Glutamatergic neuron (in vitro differentiated cells): ENCODE measurements around the gene PCP2. TPM values are rescaled to one million over a fixed set of nuclear protein-coding genes. Genes with fewer than 3 reads are reported as not detected.

Experiments used
- DNase-seq: peaks from one replicate; pipeline ENCODE4 v3.0.0; 2022
- H3K27ac Mint-ChIP-seq: one replicate; pipeline ENCODE4 v1.8.0; 2020; ENCODE audit warnings: mild to moderate bottlenecking, mixed read lengths, inconsistent platforms; ENCODE audit not compliant: unreplicated experiment
- H3K27me3 Mint-ChIP-seq: one replicate; pipeline ENCODE4 v1.8.0; 2020; ENCODE audit warnings: mild to moderate bottlenecking, moderate library complexity, mixed read lengths, inconsistent platforms; ENCODE audit not compliant: unreplicated experiment
- H3K36me3 Mint-ChIP-seq: one replicate; pipeline ENCODE4 v1.8.0; 2020; ENCODE audit warnings: mild to moderate bottlenecking, mixed read lengths, inconsistent platforms; ENCODE audit not compliant: unreplicated experiment
- H3K4me1 Mint-ChIP-seq: one replicate; pipeline ENCODE4 v1.8.0; 2020; ENCODE audit warnings: mild to moderate bottlenecking, low read depth, mixed read lengths, inconsistent platforms; ENCODE audit not compliant: unreplicated experiment
- H3K4me3 Mint-ChIP-seq: one replicate; pipeline ENCODE4 v1.8.0; 2020; ENCODE audit warnings: mild to moderate bottlenecking, mixed read lengths, inconsistent platforms; ENCODE audit not compliant: unreplicated experiment
- H3K9me3 Mint-ChIP-seq: one replicate; pipeline ENCODE4 v1.8.0; 2020; ENCODE audit warnings: mild to moderate bottlenecking, moderate library complexity, mixed read lengths, inconsistent platforms; ENCODE audit not compliant: unreplicated experiment
- CTCF ChIP-seq: fragments of 200-600 bp; sonication (generic); IDR thresholded peaks from one replicate; pipeline ENCODE4 v1.5.0; 2021; ENCODE audit not compliant: partially characterized antibody, unreplicated experiment
- total RNA-seq: library from RNA; stranded (reverse); fragmentation: NEBNext Ultra II Directional; extraction: Animal tissue kit (Norgen Biotek cat#: 25700); gene quantifications from one replicate; pipeline ENCODE4 v1.2.1, GENCODE V29; 2021; ENCODE audit not compliant: unreplicated experiment

Gene PCP2
- total RNA-seq, 1 donor from 2014 or later, result not detected

GRCh38 chr19:7676376-7676775, 42.9 kb upstream of the PCP2 start:
- no peak for TF ChIP-seq CTCF

GRCh38 chr19:7674010-7675005, 40.8 kb upstream of the PCP2 start:
- no peak for TF ChIP-seq CTCF
- Mint-ChIP-seq H3K4me1 (peaks cover 5% of the 10 kb centered on the region), H3K27me3 (peaks cover 15% of the 10 kb centered on the region), H3K27ac (no peak overlapping the region), H3K4me3 (no peak overlapping the region), H3K9me3 (peaks cover 2% of the 10 kb centered on the region), H3K36me3 (peaks cover 10% of the 10 kb centered on the region)
- DNase-seq, result peak; percentile 53

More at GRCh38 chr19:7676376-7676775, 42.9 kb upstream of the PCP2 start:
- peaks cover 10% of the 10 kb centered on the region for H3K4me1 Mint-ChIP-seq
- peaks cover 7% of the 10 kb centered on the region for H3K9me3 Mint-ChIP-seq
- no peak overlapping the region for H3K27ac Mint-ChIP-seq
- H3K4me3 Mint-ChIP-seq, result no peak overlapping the region
- H3K36me3 Mint-ChIP-seq, result peaks cover 10% of the 10 kb centered on the region
- H3K27me3 Mint-ChIP-seq, result peaks cover 12% of the 10 kb centered on the region
- DNase-seq, result no peak

GRCh38 chr19:7672522-7672921, 39.0 kb upstream of the PCP2 start:
- Mint-ChIP-seq H3K27me3 (peaks cover 13% of the 10 kb centered on the region), H3K4me3 (no peak overlapping the region), H3K36me3 (peaks cover 10% of the 10 kb centered on the region), H3K9me3 (no peaks in the 10 kb centered on the region), H3K27ac (no peak overlapping the region), H3K4me1 (peaks cover 4% of the 10 kb centered on the region)
- TF ChIP-seq CTCF, result no peak
- DNase-seq, result no peak

GRCh38 chr19:7670790-7671189, 37.3 kb upstream of the PCP2 start:
- no peaks in the 10 kb centered on the region for H3K9me3 Mint-ChIP-seq
- H3K36me3 Mint-ChIP-seq, result peaks cover 10% of the 10 kb centered on the region
- no peak for TF ChIP-seq CTCF
- DNase-seq, result no peak
- peaks cover 4% of the 10 kb centered on the region for H3K4me1 Mint-ChIP-seq
- H3K27ac Mint-ChIP-seq, result no peak overlapping the region
- H3K4me3 Mint-ChIP-seq, result peak overlapping the region; percentile 75
- peaks cover 14% of the 10 kb centered on the region for H3K27me3 Mint-ChIP-seq

- H3K4me1 Mint-ChIP-seq, result peaks cover 4% of the 10 kb centered on the region
- peak overlapping the region; percentile 75 for H3K4me3 Mint-ChIP-seq
Measured at GRCh38 chr19:7670150-7670783, 36.7 kb upstream of the PCP2 start.

More at GRCh38 chr19:7670150-7670783, 36.7 kb upstream of the PCP2 start:
- TF ChIP-seq CTCF, result no peak
- Mint-ChIP-seq H3K36me3 (peaks cover 10% of the 10 kb centered on the region), H3K9me3 (no peaks in the 10 kb centered on the region), H3K27me3 (peaks cover 14% of the 10 kb centered on the region), H3K27ac (no peak overlapping the region)
- peak; percentile 54 for DNase-seq
